Effector CD4-positive, alpha-beta T cell (primary cell): ENCODE data around the gene TRIP4.
"Not testable (repeated sequence)": the region's sequence is repeated elsewhere in the genome, so short reads cannot be mapped to it uniquely, and the experiment has no call there.

ENCODE experiments used
- DNase-seq: peaks from one replicate; pipeline ENCODE4 v3.0.0-alpha.2; 2020
- total RNA-seq: gene quantifications from one replicate; lab custom pipeline; 2026; lab: John Stamatoyannopoulos, UW

TRIP4 gene
- total RNA-seq: 11.6 reads per million, percentile 35 among the genes with 10 or more reads in this experiment

DNA sequence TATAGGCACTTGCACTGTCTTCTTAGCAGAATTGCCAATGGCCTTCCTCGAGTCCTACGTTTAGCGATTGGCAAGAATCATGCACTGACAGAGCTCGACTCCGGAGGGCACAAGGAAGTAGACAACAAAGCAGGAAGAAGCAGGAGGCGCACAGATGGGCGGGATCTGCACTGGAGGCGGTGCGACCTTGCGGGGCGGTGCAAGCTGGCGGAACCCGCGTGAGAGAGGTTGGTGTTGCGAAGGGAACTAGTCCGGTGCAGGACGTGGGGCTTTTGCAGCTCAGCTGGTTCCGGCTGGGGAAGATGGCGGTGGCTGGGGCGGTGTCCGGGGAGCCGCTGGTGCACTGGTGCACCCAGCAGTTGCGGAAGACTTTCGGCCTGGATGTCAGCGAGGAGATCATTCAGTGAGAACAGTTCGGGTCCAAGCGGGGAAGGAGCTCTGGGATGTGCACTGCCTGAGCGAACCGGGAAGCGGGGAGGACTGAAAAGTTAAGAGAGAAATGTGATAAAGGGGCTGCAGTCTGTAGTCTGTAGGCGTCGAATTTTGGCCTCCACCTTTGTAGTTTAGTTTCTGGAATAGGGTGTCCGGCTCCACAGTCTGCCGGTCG, at the start of gene TRIP4:
TSS of gene TRIP4 (plus strand) at position 275 of the 607 bp plus-strand sequence. CDS start at position 303, 28 bp downstream.
- peak; percentile 93 for DNase-seq

DNA sequence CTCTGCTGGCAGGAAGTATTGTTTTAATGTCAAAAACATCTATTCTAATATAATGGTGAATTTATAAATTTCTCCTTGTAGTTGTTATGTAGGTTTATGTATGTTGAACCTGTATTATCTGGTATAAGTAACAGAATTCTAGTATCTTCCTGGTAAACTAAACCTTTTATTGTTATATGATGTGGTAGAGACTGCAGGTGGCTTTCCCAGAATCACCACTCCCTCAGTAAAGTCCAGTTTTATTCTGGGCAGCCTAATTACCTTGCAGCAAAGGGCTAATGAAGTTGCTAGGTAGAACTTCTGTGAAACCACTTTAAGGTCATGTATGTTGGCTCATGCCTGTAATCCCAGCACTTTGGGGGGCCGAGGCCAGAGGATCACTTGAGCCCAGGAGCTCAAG, 47.3 kb upstream of the TRIP4 start:
- DNase-seq: no peak

DNA sequence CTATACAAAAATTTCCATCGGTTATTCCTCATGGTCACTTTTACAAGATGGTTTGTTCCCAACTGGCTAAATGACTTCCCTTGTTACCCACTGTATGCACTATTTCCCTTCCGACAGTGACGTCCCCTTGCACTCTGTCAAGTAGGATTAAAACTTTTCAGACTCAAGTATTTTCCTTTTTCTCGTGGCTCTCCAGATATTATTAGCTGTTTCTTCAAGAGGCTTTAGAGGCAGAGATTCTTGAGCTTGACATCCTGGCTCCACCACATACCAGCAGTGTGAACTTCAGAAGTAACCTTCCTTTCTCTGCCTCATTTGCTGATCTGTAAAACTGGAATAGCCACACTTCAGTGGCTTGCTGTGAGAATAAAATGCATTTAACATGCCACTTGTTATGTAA, 45.7 kb upstream of the TRIP4 start:
- DNase-seq: no peak

- no peak for DNase-seq
These were observed 44.4 kb upstream of the TRIP4 start for GRCh38 chr15:64343222-64343621.

DNA sequence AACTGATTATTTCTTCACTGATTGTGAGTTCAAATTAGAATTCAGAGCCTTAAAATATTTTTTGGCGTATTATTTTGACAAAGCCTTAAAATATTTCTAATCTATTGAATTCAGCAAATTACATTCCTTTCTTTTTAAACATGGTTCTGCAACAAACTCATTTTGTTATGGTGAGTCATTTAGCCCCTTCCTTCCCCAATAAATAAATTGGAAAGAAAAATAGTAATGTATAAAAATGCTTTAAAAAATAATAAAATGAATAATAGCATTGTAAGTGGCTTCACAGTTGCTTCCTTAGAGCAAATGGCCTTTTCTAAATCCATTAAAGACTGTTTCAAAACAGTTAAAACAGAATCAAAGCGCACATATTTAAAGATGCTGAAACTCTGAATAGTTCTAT, 43.8 kb upstream of the TRIP4 start:
- DNase-seq: no peak

DNA sequence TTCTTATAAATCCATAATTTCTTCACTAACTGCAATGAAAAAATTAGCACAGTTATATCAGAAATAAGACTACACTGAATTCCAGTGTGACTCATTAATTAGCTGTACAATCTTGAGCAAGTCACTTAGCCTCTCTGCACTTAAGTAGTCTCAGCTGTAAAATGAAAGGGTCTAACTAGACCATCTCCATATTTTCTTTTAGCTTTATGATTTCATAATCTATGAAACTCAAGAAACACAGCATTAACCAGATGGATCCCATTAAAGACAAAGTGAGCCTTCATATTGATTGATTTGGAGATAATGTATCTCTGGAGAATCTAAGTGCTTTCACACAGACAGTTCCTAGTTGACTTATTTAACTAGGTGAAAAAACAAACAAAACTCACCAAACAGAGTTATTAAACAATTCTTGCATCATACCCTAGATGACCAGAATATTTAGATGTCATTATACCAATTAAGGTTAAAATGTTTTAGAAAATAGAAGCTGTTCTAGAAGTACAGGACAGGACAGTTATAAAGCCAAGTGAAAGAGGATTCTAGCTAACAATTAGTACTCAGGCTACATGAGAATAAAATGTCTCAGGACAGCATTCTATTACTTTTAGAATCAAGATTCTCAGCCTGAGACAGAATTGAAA, 42.9 kb upstream of the TRIP4 start:
- no peak for DNase-seq

DNA sequence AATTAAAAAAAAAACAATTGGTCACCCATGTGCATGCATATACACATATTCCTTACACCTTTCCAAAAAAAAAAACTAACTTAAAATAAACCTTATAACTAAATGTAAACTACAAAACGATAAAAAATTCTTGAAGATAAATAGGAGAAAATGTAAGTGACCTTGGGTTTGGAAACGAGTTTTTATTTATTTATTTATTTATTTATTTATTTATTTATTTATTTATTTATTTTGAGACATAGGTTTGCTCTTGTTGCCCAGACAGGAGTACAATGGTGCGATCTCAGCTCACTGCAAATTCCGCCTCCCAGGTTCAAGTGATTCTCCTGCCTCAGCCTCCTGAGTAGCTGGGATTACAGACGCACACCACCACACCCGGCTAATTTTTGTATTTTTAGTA, 41.4 kb upstream of the TRIP4 start:
- not testable (repeated sequence) for DNase-seq

DNA sequence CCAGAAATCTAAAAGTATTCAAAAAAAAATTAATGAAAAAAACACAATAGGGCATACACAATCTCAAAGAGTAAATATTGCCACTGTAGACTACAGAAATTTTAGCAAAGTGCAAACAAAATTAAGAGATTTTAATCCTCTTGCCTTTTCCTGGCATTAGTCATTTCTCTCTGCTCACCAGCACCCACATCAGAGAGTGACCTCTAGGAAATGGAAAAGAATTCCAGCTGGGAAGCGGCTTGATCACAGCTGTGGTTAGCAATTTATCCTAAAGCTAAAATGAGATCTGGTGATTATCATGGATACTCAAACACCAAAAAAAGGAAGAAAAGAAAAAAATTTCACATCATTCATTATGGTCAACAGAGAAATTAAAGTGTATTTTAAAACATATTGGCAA, 39.2 kb upstream of the TRIP4 start:
- no peak for DNase-seq

DNA sequence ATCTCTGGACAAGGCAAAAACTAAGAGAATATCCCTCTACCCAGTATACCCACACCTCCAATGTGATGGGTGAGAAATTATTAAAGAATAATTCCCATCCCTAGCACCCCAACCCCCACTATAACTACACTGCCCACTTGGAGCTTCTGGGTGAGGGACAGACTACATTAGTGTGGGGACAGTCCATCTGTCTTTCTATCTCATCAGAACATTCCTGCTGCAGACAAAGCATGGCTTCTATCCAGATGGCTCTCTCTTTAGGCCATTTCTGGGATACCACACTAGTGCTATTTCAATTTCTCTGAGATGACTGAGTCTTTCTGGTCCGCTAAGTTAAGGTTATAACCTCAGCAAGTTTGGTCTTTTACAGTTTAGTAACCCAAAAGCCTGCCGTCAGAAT, 38.3 kb upstream of the TRIP4 start:
- no peak for DNase-seq

GRCh38 chr15:64351265-64351664, 36.4 kb upstream of the TRIP4 start:
- DNase-seq: no peak

- DNase-seq: no peak
These were observed 32.8 kb upstream of the TRIP4 start for GRCh38 chr15:64354688-64355344.

DNA sequence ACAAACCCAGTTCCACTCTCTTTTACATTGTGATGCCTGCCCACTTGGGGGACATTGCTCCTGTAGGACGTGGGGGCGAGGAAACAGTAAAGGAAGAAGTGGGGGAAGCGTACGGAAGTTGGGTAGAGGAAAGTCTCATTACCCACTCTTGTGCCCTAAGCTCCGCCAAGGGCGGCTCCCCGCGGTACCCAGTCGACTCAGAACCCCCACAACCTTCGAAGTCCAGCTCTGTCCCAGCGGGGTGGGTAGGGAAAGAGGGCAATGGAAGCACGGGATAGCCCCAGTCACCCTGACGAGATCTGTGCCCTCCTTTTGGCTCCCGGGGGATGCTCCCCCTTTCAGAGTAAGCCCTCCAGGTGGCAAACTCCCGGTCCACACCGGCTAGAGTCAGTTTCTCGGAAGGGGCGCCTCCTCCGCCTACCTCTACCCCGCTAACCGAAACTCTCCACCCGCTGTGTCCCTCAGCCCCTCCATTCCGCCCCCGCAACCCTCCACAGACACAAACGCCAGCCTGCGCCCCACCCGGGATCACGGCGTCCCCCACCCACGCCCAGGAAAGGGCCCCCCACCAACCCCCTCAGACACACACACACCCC, 32.2 kb upstream of the TRIP4 start:
- DNase-seq: peak; percentile 2

DNA sequence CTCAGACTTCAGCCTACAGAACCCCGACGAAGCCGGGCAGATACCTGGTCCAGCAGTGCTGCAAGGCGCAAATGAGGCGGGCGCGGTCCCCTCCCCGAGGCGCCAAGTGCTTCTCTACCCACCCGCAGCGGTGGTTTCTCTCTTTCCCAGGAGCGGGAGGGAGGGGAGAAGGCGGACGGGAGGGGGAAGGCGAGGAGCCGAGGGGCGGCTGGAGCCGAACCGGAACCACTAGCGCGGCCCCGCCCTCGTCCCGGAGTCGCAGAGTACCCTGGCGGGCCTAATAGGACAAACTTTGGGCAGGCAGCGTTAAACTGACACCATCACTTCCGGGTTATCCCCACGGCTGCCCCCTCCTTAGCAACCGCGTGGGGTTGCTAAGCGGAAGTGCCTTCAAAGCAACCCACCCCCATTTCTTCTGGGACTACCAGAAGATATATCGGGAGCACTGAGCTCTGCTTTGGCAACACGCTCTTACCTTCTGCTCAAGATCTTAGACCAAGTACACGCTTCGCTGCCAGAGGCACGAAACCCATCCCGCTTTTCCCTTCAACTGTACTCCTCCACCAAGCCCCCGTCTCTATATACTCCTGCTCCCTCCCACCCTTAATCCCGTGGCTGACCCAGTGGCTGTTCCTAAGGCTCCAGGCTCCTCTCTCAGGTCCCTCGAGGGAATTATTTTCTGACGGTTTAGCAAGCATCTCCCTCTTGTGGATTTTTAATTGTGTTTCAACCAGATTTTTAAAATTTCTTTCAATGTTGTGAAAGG, 31.5 kb upstream of the TRIP4 start, which contains the start of gene CSNK1G1:
TSS of gene CSNK1G1 (minus strand) at position 230 of the 766 bp plus-strand sequence. CDS start 55,674 bp downstream, outside the sequence.
- DNase-seq: peak; percentile 91

GRCh38 chr15:64356710-64357040, 31.0 kb upstream of the TRIP4 start:
- no peak for DNase-seq

DNA sequence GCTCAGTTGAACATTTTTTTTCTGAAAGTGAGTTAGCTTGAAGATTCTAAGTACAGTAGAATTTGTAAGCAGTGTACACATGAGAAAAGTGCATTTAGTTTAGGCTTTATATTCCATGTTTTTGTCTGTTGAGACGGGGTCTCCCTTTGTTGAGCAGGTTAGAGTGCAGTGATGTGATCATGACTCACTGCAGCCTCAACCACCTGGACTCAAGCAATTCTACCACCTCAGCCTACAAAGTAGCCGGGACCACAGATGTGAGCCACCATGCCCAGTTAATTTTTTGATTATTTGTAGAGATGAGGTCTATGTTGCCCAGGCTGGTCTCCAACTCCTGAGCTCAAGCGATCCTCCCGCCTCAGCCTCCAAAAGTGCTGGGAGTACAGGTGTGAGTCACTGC, 26.4 kb upstream of the TRIP4 start:
- DNase-seq: no peak

DNA sequence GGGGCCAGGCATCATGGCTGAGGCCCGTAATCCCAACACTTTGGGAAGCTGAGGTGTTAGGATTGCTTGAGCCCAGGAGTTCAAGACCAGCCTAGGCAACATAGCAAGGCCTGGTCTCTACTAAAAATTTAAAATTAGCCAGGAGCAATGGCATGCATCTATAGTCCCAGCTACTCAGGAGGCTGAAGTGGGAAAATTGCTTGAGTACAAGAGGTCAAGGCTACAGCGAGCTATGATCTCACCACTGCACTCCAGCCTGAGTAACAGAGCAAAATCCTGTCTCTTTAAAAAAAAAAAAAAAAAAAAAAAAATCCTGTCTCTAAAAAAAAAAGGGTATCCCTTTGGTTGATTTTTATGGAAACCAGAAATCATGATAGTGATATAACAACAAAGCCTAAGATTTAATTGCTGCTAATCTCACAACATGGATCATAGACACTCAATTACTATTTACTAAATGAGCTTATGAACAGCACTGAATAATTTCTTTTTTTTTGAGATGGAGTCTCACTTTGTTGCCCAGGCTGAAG, 18.5 kb upstream of the TRIP4 start:
- no peak for DNase-seq

GRCh38 chr15:64371383-64371782, 16.3 kb upstream of the TRIP4 start:
- not testable (repeated sequence) for DNase-seq

GRCh38 chr15:64373360-64373759, 14.3 kb upstream of the TRIP4 start:
- no peak for DNase-seq

DNA sequence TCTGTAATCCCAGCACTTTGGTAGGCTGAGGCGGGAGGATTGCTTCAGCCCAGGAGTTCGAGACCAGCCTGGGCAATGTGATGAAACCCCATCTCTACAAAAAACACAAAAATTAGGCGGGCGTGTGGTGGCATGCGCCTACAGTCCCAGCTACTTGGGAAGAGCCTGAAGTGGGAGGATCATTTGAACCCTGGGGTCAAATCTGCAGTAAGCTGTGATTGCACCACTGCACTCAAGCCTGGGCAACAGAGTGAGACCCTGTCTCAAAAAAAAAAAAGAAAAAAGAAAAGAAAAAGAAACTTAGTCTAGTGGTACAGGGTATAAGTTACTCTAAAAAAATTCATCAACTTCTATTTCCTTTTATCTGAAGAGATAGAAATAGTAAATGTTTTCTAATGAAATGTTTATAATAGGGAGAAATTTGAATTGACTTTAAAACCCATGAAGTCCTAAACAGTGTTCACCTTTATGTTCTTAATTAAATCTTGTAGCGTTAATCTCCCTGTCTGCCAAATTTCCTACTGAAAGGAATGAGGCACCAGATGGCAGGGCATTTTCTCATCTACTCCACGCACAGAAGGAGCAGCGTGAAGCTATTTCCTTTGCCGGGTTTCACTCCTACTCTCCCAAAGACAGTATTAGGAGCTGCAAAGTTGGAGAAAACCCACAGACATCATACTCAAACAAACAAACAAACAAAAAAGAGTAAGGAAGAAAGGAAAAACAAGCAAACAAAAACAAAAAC, 8.2 kb upstream of the TRIP4 start:
- DNase-seq: no peak

DNA sequence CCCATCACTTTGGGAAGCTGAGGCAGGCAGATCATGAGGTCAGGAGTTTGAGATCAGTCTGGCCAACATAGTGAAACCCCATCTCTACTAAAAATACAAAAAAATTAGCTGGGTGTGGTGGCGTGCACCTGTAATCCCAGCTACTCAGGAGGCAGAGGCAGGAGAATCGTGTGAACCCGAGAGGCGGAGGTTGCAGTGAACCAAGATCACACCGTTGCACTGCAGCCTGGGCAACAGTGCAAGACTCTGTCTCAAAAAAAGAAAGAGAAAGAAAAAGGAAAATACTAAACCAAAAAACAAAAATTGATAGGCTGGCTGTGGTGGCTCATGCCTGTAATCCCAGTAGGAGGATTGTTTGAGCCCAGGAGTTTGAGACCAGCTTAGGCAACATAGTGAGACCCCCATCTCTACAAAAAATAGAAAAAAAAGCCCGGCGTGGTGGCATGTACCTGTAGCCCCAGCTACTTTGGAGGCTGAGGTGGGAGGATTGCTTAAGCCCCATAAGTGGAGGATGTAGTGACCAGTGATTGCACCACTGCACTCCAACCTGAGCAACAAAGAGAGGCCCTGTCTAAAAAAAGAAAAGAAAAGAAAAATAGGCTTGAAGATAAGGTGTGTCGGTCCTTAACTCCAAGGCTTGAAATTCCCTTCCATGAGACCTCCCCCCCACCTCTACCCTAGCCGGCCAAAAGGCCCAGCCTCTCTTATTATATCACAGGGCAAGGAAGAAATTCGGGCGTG, 7.3 kb upstream of the TRIP4 start:
- not testable (repeated sequence) for DNase-seq
